ENCODE data around the gene MGAT1. TPM values are rescaled to one million over a fixed set of nuclear protein-coding genes. Genes with fewer than 3 reads are reported as not detected.

Gene MGAT1
- 100 to 1,000 TPM; 220 to 241 (median 238) TPM for polyA plus RNA-seq

DNA sequence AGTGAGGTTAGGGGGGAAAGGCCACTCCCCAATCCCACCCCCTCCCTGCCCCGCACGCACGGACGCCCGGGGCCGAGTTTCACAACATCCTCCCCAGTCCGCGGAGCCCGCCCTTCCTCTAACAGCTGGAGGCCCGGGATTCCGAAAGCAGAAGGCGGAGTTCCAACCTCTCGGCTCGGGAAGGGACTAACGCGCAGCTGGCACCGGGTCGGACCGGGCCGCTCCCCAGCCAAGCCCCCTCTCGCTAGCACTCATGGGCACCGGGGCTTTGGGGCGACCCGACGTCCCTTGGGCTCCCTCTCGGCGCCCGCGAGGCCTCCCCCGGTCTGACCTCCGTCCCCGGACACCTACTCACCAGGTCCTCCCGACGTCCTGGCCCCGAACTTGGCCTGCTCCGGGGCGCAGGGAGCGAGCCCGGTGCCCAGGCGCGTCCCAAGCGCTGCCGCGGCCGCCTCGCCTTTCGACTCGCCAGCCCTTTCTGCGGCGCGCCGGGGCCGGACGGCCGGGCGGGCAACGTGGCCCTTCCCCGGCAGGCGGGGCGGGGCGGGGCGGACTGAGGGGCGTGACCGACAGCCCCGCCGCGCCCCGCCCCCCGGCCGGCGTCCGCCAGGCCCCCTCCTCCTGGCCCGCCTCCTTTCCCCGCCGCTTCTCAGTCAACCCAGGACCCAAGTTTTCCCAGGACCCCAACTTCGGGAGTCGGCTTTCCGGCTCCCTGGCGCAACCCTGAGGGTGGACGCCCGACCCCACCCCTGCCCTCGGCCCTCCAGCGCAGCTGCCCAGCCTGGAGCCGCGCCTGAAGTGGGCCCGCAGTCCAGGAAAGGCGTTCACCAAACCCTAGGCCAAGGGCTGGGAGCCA, at the start of gene MGAT1:
TSS of gene MGAT1 (minus strand) at position 482 of the 856 bp plus-strand sequence. CDS start 9,835 bp downstream, outside the sequence.
- Mint-ChIP-seq H3K27ac (peak within 1 kb of the TSS; percentile 94 to 99 (median 97)), H3K4me3 (peak within 1 kb of the TSS; percentile 93 to 97 (median 96))

DNA sequence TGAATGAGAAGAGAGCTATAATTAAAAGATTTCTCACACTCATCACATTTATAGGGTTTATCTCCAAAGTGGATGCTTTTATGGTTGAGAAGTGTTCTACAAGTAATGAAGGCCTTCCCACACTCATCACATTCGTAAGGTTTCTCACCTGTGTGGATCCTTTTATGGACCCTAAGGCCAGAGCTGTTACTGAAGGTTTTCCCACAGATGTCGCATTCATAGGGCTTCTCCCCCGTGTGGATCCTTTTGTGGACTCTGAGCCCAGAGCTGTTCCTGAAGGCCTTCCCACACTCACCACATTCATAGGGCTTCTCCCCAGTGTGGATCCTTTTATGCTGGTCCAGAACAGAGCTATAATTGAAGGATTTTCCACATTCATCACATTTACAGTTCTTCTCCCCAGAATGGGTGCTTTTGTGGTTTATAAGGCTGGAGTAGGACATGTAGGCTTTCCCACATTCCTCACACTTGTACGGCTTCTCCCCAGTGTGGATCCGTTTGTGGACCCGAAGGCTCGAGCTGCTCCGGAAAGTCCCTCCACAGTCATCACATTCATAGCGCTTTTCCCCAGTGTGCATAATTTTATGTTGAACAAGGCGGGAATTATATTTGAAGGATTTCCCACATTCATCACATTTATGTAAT, 48.0 kb upstream of the MGAT1 start:
- no peak for DNase-seq
- peaks cover 44 to 73% (median 73%) of the 10 kb centered on the region in 3 donors for H3K36me3 Mint-ChIP-seq
- H3K4me3 Mint-ChIP-seq, result no peak overlapping the region
- peaks cover 6 to 46% (median 39%) of the 10 kb centered on the region in 6 donors for H3K9me3 Mint-ChIP-seq
- H3K4me1 Mint-ChIP-seq, result no peaks in the 10 kb centered on the region
- no peak overlapping the region for H3K27ac Mint-ChIP-seq
- H3K27me3 Mint-ChIP-seq (ENCODE audit: low read depth in 3 of 3), result peaks cover 0 to 3% (median 0%) of the 10 kb centered on the region in 3 donors

More for the DNA sequence above, at the start of gene MGAT1:
- peaks cover 6 to 17% (median 13%) of the 10 kb centered on the region in 3 donors for H3K27me3 Mint-ChIP-seq (ENCODE audit: low read depth in 3 of 3)
- H3K9me3 Mint-ChIP-seq, result no peaks in the 10 kb centered on the region
- H3K4me1 Mint-ChIP-seq, result peaks cover 83 to 85% of the 10 kb centered on the region in 2 donors
- DNase-seq, result peak; percentile 77 to 79 (median 78)
- H3K36me3 Mint-ChIP-seq, result peaks cover 0 to 9% (median 0%) of the 10 kb centered on the region in 3 donors

DNA sequence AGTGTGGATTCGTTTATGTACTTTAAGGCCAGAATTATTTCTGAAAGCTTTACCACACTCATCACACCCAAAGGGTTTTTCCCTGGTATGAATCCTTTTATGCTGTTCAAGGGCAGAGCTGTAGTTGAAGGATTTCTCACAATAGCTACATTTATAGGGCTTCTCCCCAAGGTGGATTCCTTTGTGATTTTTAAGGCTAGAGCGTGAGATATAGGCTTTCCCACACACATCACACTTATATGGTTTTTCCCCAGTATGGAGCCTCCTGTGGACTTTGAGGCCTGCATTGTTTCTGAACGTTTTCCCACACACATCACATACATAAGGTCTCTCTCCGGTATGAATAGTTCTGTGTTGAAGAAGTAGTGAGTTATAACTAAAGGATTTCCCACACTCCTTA, 47.2 kb upstream of the MGAT1 start:
- H3K27ac Mint-ChIP-seq, result no peak overlapping the region
- peaks cover 40 to 68% (median 66%) of the 10 kb centered on the region in 3 donors for H3K36me3 Mint-ChIP-seq
- DNase-seq, result no peak
- H3K27me3 Mint-ChIP-seq (ENCODE audit: low read depth in 3 of 3), result peaks cover 0 to 5% (median 0%) of the 10 kb centered on the region in 3 donors
- peaks cover 6 to 46% (median 39%) of the 10 kb centered on the region in 6 donors for H3K9me3 Mint-ChIP-seq
- H3K4me1 Mint-ChIP-seq, result no peaks in the 10 kb centered on the region
- H3K4me3 Mint-ChIP-seq, result no peak overlapping the region

DNA sequence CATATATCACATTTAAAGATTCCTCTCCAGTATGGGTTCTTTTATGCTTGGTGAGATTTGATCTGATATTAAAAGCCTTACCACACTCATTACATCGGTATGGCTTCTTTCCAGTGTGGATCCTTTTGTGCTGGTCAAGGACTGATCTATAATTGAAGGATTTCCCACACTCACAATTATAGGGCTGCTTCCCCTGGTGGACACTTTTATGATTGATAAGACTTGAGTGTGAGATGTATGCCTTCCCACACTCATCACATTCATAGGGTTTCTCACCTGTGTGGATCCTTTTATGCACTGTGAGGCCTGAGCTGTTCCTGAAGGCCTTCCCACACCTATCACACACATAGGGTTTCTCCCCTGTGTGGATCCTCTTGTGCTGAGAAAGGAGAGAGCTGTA, 46.3 kb upstream of the MGAT1 start:
- no peak overlapping the region for H3K4me3 Mint-ChIP-seq

DNA sequence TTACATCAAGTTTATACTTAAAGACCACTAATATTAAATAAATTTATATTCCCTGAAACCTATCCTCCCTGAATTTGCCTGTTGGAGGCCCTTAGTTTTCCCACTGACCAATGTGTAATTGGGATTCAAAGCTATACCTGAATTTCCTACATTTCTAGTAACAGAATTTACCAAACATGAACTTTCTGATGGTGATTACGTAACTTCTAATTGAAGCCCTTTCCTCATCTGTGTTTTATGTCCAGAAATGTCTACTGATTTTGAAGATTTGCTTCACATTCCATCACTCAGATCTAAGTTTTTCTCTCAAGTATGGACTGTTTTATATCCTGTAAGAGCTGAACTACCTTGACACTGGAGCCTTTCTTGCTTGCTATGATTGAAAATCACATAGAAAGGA, 45.7 kb upstream of the MGAT1 start:
- H3K9me3 Mint-ChIP-seq, result peaks cover 6 to 46% (median 39%) of the 10 kb centered on the region in 6 donors
- no peak overlapping the region for H3K27ac Mint-ChIP-seq
- H3K36me3 Mint-ChIP-seq, result peaks cover 40 to 64% (median 58%) of the 10 kb centered on the region in 3 donors
- no peak overlapping the region for H3K4me3 Mint-ChIP-seq
- H3K4me1 Mint-ChIP-seq, result no peaks in the 10 kb centered on the region
- H3K27me3 Mint-ChIP-seq (ENCODE audit: low read depth in 3 of 3), result peaks cover 0 to 5% (median 0%) of the 10 kb centered on the region in 3 donors
- DNase-seq, result no peak

More for the DNA sequence above, 46.3 kb upstream of the MGAT1 start:
- no peak for DNase-seq
- Mint-ChIP-seq H3K4me1 (no peaks in the 10 kb centered on the region), H3K27ac (no peak overlapping the region), H3K36me3 (peaks cover 40 to 68% (median 62%) of the 10 kb centered on the region in 3 donors), H3K9me3 (peaks cover 6 to 46% (median 39%) of the 10 kb centered on the region in 6 donors), H3K27me3 (ENCODE audit: low read depth in 3 of 3) (peaks cover 0 to 5% (median 0%) of the 10 kb centered on the region in 3 donors)

DNA sequence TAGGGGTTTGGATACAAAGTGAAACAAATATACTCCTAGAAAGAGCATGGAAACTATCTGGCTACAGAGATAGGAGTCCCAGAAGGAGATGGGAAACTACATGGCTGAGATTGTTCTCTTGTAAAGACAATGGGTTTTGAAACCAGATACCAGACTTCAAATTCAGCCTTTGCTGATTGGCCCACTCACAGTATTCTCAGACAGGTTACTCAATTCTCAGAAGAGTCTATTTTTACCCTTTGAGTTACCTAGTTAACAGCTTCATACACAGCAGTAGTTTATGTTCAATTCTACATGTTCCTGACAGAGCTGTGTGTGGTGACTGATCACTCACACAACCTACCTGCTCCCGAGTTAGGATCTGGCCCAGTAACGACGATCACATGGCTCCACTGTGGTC, 44.4 kb upstream of the MGAT1 start:
- H3K9me3 Mint-ChIP-seq, result peaks cover 6 to 46% (median 39%) of the 10 kb centered on the region in 6 donors
- no peak overlapping the region for H3K4me3 Mint-ChIP-seq
- no peak overlapping the region for H3K27ac Mint-ChIP-seq
- DNase-seq, result no peak
- no peaks in the 10 kb centered on the region for H3K4me1 Mint-ChIP-seq
- peaks cover under 1 to 5% (median 2%) of the 10 kb centered on the region in 3 donors for H3K27me3 Mint-ChIP-seq (ENCODE audit: low read depth in 3 of 3)
- peaks cover 34 to 56% (median 48%) of the 10 kb centered on the region in 3 donors for H3K36me3 Mint-ChIP-seq

DNA sequence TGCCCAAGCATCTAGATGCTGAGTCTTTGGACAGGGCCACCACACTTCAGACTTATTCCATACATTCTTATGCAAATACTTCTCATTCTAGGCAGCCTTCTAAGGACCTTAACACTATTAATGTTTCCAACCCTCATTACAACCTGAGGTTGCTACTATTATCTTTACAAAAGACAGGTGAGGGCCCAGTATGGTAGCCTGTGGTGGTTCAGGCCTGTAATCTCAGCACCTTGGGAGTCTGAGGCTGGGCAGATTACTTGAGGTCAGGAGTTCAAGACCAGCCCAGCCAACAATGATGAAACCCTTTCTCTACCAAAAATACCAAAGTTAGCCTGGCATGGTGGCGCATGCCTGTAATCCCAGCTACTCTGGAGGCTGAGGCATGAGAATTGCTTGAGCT, 42.3 kb upstream of the MGAT1 start:
- H3K4me3 Mint-ChIP-seq, result no peak overlapping the region
- peaks cover 2 to 5% (median 2%) of the 10 kb centered on the region in 3 donors for H3K27me3 Mint-ChIP-seq (ENCODE audit: low read depth in 3 of 3)
- no peak overlapping the region for H3K27ac Mint-ChIP-seq
- H3K4me1 Mint-ChIP-seq, result no peaks in the 10 kb centered on the region
- peaks cover 3 to 30% (median 22%) of the 10 kb centered on the region in 6 donors for H3K9me3 Mint-ChIP-seq
- no peak for DNase-seq
- peaks cover 12 to 35% (median 27%) of the 10 kb centered on the region in 3 donors for H3K36me3 Mint-ChIP-seq

DNA sequence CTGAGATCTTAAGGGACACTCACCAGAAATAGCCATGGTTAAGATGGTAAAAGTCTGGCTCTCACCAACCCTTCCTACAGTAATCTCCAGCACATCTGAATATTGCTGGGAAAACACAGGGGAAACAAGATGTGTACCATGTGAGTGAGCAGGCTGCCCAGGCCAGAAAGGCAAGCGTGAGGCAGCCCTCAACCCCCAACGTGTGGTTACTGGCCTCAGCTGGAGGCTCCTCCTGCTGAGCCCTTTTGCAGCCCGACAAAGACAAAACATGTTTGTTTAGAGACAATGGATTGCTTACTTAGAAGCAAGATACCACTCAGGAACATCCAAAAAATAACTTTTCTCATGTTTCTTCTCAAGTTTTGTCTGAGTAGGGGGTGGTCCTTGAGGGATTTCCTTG, 41.8 kb upstream of the MGAT1 start:
- no peak for DNase-seq
- no peak overlapping the region for H3K27ac Mint-ChIP-seq
- peaks cover 2 to 5% (median 2%) of the 10 kb centered on the region in 3 donors for H3K27me3 Mint-ChIP-seq (ENCODE audit: low read depth in 3 of 3)
- no peaks in the 10 kb centered on the region for H3K4me1 Mint-ChIP-seq
- peaks cover 3 to 26% (median 19%) of the 10 kb centered on the region in 6 donors for H3K9me3 Mint-ChIP-seq
- peaks cover 8 to 30% (median 23%) of the 10 kb centered on the region in 3 donors for H3K36me3 Mint-ChIP-seq
- H3K4me3 Mint-ChIP-seq, result no peak overlapping the region

DNA sequence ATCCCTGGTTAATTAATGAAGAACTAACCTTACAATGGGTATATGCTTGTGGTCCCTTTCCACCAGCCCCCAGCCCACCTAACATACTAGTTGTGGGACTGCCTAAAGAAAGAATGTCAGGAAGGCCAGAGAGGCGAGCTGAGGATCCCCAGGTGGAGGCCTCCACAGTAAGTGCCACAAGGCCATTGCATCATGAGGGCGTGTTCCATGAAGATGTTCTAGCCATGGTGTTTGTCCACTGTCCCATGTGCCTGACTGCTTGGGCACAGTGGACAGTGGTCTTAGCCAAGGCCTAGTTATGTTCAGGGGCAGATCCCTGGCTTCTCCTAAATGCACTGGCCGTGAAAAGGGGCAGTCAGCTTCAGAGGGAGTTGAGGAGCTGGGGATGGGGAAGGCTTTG, 37.3 kb upstream of the MGAT1 start:
- Mint-ChIP-seq H3K27me3 (ENCODE audit: low read depth in 3 of 3) (peaks cover 0 to 2% (median 2%) of the 10 kb centered on the region in 3 donors), H3K4me1 (peaks cover 4 to 9% of the 10 kb centered on the region in 2 donors)
- no peak for DNase-seq

DNA sequence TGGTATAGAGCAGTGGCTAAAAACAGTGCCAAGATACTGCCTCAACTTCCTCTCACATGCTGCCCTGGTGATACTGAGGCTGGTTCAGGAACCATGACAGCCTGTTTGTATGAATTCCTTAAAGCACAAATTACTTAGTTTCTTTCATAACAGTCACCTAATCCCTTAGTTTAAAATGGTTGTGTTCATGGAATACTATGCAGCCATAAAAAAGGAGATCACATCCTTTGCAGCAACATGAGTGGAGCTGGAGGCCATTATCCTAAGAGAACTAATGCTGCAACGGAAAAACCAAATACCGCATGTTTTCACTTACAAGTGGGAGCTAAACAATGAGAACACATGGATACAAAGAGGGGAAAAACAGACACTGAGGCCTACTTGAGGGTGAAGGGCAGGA, 36.6 kb upstream of the MGAT1 start:
- peaks cover 7 to 21% (median 9%) of the 10 kb centered on the region in 3 donors for H3K36me3 Mint-ChIP-seq
- H3K27me3 Mint-ChIP-seq (ENCODE audit: low read depth in 3 of 3), result peaks cover 0 to 2% (median 2%) of the 10 kb centered on the region in 3 donors
- no peak overlapping the region for H3K4me3 Mint-ChIP-seq
- H3K9me3 Mint-ChIP-seq, result peaks cover 0 to 3% (median 0%) of the 10 kb centered on the region in 6 donors
- DNase-seq, result no peak
- peaks cover 9 to 16% of the 10 kb centered on the region in 2 donors for H3K4me1 Mint-ChIP-seq
- no peak overlapping the region for H3K27ac Mint-ChIP-seq

More for the DNA sequence above, 37.3 kb upstream of the MGAT1 start:
- Mint-ChIP-seq H3K36me3 (peaks cover 3 to 15% (median 4%) of the 10 kb centered on the region in 3 donors), H3K9me3 (peaks cover 0 to 3% (median 0%) of the 10 kb centered on the region in 6 donors), H3K4me3 (no peak overlapping the region), H3K27ac (no peak overlapping the region)

DNA sequence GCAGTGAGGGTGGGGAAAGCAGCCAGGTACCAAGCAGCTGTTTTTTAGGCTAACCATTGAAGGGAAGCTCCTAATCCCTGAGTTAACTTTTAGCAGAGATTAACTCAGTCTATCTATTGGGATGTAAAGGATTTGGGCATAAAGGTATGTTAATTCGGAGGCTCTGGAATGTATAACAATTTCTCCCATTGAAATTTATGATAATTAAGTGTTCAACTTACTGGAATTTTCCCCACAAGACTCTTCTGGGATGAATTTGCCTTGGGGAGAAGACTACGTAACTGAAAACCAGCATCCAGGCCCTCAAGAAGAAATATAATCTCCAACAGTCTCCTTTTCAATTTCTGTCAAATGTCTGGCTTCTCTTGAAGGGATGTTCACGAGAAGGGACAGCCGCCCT, 34.9 kb upstream of the MGAT1 start:
- Mint-ChIP-seq H3K9me3 (peaks cover 0 to 3% (median 0%) of the 10 kb centered on the region in 6 donors), H3K27me3 (ENCODE audit: low read depth in 3 of 3) (peaks cover 0 to 3% (median 2%) of the 10 kb centered on the region in 3 donors), H3K4me3 (no peak overlapping the region)

DNA sequence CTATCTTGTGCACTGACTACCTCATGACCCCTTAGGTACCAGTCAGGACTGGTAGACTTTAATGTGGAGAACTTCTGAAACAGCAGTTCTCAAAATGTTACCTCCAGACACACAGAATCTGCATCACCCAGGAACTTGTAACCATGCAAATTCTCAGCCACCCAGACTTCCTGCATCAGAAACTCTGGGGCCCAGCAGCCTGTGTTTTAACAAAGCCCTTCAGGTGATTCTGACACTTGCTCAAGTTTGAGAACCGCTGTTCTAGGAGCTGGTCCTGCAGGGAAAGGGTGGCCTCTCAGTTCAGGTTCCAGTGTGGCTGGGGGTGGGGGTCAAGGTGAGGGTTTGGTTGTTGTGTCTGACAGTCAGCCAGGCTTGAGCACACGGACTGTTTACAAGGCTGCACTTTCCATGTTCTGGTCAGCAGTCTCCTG, 30.0 kb upstream of the MGAT1 start:
- H3K27me3 Mint-ChIP-seq (ENCODE audit: low read depth in 3 of 3), result peaks cover 5 to 12% (median 11%) of the 10 kb centered on the region in 3 donors
- H3K36me3 Mint-ChIP-seq, result peaks cover 12 to 28% (median 16%) of the 10 kb centered on the region in 3 donors
- H3K4me1 Mint-ChIP-seq, result peaks cover 48 to 62% of the 10 kb centered on the region in 2 donors

More for the DNA sequence above, 34.9 kb upstream of the MGAT1 start:
- Mint-ChIP-seq H3K27ac (no peak overlapping the region), H3K4me1 (peaks cover 22 to 33% of the 10 kb centered on the region in 2 donors), H3K36me3 (peaks cover 7 to 22% (median 12%) of the 10 kb centered on the region in 3 donors)
- DNase-seq, result no peak

More for the DNA sequence above, 30.0 kb upstream of the MGAT1 start:
- Mint-ChIP-seq H3K9me3 (peaks cover 0 to 7% (median 1%) of the 10 kb centered on the region in 6 donors), H3K27ac (peak overlapping the region; percentile 95 to 99 (median 98)), H3K4me3 (peak overlapping the region; percentile 93 to 99 (median 99))
- DNase-seq, result peak in 1 of 3 donors; percentile 20

Measured in immature natural killer cell (primary cell).